Lower leg skin (tissue), 4 donors: Measurements from ENCODE around the gene MYL6. TPM values are rescaled to one million over a fixed set of nuclear protein-coding genes. Genes with fewer than 3 reads are reported as not detected.

ENCODE experiments used
- DNase-seq, 2 donors: peaks; one replicate each; pipeline ENCODE4 v3.0.0-alpha.2; 2019; ENCODE audit warnings: low spot score in 2 of 2
- H3K4me3 ChIP-seq: fragments of 200-600 bp; sonication (generic); 2 replicates; pipeline ENCODE4 v1.5.1; 2017; ENCODE audit warnings: mild to moderate bottlenecking, low read depth; ENCODE audit not compliant: poor library complexity, severe bottlenecking
- POLR2A ChIP-seq, 2 donors: fragments of 450-650 bp; IDR thresholded peaks; one replicate each; pipeline ENCODE4 v1.6.1; 2016 to 2017; ENCODE audit warnings: antibody characterized with exemption in 2 of 2, mild to moderate bottlenecking in 1 of 2, moderate library complexity in 1 of 2
- WGBS, 2 donors: methylation state at CpG; one replicate each; pipeline ENCODE4 v1.1.5; 2018; 5-methylcytosine and 5-hydroxymethylcytosine counted together
- intact Hi-C: fragments of 100-400 bp; cut with DNase I; formaldehyde crosslinking; loops from one replicate; pipeline ENCODE4 v1.15.0; 2023; ENCODE audit warnings: low total_unique reads
- total RNA-seq, 4 donors: library from RNA; depleted of rRNA; stranded (reverse); fragments of >200 nt; gene quantifications; one replicate each; pipeline ENCODE4 v1.1.0, GENCODE V29; 2016
- TF ChIP-seq, protein P1 (sequence below), 3 donors: fragments of 450-650 bp; IDR thresholded peaks; one replicate each; pipeline ENCODE4 v1.5.1; 2016; ENCODE audit warnings: antibody characterized with exemption in 3 of 3, mild to moderate bottlenecking in 3 of 3, moderate library complexity in 2 of 3

Gene MYL6
- total RNA-seq, 4 donors from 2014 or later: 700 to 1,156 (median 824) TPM

DNA sequence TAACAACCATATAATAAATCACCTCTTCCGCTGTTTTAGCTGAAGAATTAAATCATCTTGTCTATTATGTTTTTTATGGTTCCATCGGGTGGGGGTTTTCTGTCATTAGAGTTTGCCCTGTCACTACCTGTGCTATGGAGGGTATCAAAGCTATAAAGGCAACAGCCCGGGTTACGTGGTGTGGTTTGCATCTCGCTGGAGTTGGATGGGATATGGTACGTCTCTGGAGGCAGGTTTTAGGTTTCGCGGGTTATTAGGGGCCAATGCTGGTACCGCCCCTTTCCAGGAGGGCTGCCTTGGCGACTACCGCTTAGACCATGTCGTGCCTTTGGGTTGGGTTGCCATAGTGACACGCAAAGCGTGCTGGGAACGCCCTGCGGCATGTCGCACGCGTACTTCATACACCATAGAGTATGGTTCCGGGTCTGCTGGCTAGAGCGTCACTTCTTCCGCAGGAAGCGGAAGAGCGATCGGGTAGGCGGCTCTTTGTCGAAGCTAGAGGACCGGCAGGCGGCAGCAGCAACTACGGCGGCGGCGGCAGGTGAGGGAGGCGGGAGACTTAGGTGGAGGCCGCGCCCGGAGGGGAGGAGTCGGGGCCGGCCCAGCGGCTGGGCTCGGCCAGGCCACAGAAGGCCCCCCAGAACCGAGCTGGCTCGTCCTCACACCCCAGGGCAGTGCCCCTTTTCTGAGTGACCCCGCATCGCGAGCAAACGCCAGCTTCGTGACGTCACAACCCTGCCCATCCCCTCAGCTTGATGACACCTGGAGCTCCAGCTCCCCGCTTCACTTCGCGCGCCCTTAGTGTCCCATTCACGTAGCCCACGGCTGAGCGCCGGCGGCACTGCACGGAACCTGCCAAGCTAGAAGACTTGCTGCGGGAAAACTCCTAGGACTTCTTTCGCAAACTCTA lies 40.1 kb upstream of the MYL6 start, which contains the start of gene ZC3H10:
Gene ZC3H10 (plus strand): TSS at position 489 of the 910 bp plus-strand sequence. CDS start 2,297 bp downstream, outside the sequence.
- H3K4me3 ChIP-seq: peak within 1 kb of the TSS; percentile 57
- peak; percentile 99 to 100 for DNase-seq
- intact Hi-C loops: no loop called here
- TF ChIP-seq, protein P1, sequence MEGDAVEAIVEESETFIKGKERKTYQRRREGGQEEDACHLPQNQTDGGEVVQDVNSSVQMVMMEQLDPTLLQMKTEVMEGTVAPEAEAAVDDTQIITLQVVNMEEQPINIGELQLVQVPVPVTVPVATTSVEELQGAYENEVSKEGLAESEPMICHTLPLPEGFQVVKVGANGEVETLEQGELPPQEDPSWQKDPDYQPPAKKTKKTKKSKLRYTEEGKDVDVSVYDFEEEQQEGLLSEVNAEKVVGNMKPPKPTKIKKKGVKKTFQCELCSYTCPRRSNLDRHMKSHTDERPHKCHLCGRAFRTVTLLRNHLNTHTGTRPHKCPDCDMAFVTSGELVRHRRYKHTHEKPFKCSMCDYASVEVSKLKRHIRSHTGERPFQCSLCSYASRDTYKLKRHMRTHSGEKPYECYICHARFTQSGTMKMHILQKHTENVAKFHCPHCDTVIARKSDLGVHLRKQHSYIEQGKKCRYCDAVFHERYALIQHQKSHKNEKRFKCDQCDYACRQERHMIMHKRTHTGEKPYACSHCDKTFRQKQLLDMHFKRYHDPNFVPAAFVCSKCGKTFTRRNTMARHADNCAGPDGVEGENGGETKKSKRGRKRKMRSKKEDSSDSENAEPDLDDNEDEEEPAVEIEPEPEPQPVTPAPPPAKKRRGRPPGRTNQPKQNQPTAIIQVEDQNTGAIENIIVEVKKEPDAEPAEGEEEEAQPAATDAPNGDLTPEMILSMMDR (IDR thresholded peaks at IDR 0.05): peak in 1 of 3 donors; percentile 9
- TF ChIP-seq POLR2A (IDR thresholded peaks at IDR 0.05): peak in 1 of 2 donors; percentile 64
- WGBS, 2 donors: 1% methylated on average over 42 to 52 of the region's 61 CpGs

GRCh38 chr12:56118688-56119357 lies 39.3 kb upstream of the MYL6 start:
- peak overlapping the region; percentile 53 for H3K4me3 ChIP-seq
- TF ChIP-seq, protein P1 (IDR thresholded peaks at IDR 0.05): no peak
- TF ChIP-seq POLR2A (IDR thresholded peaks at IDR 0.05): no peak
- intact Hi-C loops: no loop called here
- 4 to 5% methylated on average over 13 of the region's 13 CpGs for WGBS, 2 donors
- DNase-seq: no peak

- DNase-seq: peak in 1 of 2 donors; percentile 64
- TF ChIP-seq, protein P1 (IDR thresholded peaks at IDR 0.05): peak in 1 of 3 donors; percentile 93
- TF ChIP-seq POLR2A (IDR thresholded peaks at IDR 0.05): no peak
- intact Hi-C loops: no loop called here
- no peak overlapping the region for H3K4me3 ChIP-seq
- 0 to 2% methylated on average over 2 of the region's 2 CpGs for WGBS, 2 donors
Measured at GRCh38 chr12:56119361-56119796, 38.8 kb upstream of the MYL6 start.

DNA sequence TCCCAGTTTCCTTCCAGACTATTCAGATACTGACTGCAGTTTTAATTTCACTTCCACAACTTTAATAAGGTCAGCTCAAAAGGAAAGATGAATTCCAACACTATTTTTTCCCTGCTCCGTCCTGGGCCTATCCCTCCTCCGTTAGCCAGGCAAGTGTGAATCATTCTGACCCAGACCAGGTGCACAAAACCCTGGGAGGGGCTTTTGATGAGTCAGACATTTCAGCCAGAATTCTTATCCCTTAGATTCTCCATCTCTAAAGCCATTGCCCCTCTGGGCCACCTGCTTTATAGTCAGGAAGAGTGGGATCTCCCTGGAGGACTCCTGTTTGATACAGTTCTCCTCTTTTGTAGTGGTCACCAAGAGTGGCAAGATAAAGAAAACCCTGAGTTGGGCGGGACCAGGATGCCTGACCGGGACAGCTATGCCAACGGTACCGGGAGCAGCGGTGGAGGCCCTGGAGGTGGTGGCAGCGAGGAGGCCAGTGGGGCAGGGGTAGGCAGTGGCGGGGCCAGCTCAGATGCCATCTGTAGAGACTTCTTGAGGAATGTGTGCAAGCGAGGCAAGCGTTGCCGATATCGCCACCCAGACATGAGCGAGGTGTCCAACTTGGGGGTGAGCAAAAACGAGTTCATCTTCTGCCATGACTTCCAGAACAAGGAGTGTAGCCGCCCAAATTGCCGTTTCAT lies 37.9 kb upstream of the MYL6 start:
- no peak for DNase-seq
- intact Hi-C loops: no loop called here
- H3K4me3 ChIP-seq: no peak overlapping the region
- 90% methylated on average over 17 of the region's 17 CpGs for WGBS, 2 donors
- TF ChIP-seq, protein P1 (IDR thresholded peaks at IDR 0.05): no peak
- no peak for TF ChIP-seq POLR2A (IDR thresholded peaks at IDR 0.05)

GRCh38 chr12:56121204-56121870 lies 36.8 kb upstream of the MYL6 start:
- no peak for DNase-seq
- TF ChIP-seq, protein P1 (IDR thresholded peaks at IDR 0.05): no peak
- no peak for TF ChIP-seq POLR2A (IDR thresholded peaks at IDR 0.05)
- H3K4me3 ChIP-seq: no peak overlapping the region
- intact Hi-C loops: no loop called here
- WGBS, 2 donors: 87 to 92% methylated on average over 11 of the region's 11 CpGs
